GM12878 (cell line): ENCODE data around the gene ATRN. TPM values are rescaled to one million over a fixed set of nuclear protein-coding genes. Genes with fewer than 3 reads are reported as not detected.

Source experiments
- ATAC-seq: fragments of 200-7000 bp; cut with Tn5 transposase; 3 replicates; pipeline ENCODE4 v1.9.1; 2020; ENCODE audit warnings: mild to moderate bottlenecking, moderate library complexity
- BruUV-seq: library from RNA; stranded (reverse); fragments of 400-500 nt; replicated peaks from 2 replicates; lab custom pipeline; 2021; lab: Mats Ljungman, UMichigan
- CTCF ChIA-PET: fragments of 300-600 bp; sonication (Branson Sonifier 250); formaldehyde crosslinking; extraction: SDS; loops from one replicate; lab custom pipeline; 2021; ENCODE audit warnings: inconsistent platforms; lab: Yijun Ruan, JAX
- POLR2A ChIA-PET: fragments of 350-600 bp; formaldehyde crosslinking; extraction: SDS; loops from one replicate; lab custom pipeline; 2021; ENCODE audit warnings: inconsistent platforms; lab: Charles Lee
- RAD21 ChIA-PET: fragments of 300-600 bp; sonication (Branson Sonifier 250); formaldehyde crosslinking; loops from one replicate; lab custom pipeline; 2023; ENCODE audit warnings: antibody characterized with exemption; ENCODE audit not compliant: unreplicated experiment; lab: Charles Lee
- SMC1A ChIA-PET: fragments of 300-600 bp; sonication (Branson Sonifier 250); formaldehyde crosslinking; loops from one replicate; lab custom pipeline; 2023; ENCODE audit not compliant: unreplicated experiment, uncharacterized antibody; lab: Charles Lee
- DNase-seq: peaks from one replicate; pipeline ENCODE4 v3.0.0-alpha.2; 2011; ENCODE audit warnings: low read depth, low spot score
- FAIRE-seq: peaks from 3 replicates; lab custom pipeline; 2011; peaks lifted over from hg19 to GRCh38; lab: Jason Lieb, UNC
- H2AFZ ChIP-seq: 2 replicates; pipeline ENCODE4 v1.6.0; 2011; ENCODE audit warnings: low read depth, low read length, control low read depth; ENCODE audit not compliant: control insufficient read depth
- H3K27ac ChIP-seq: 2 replicates; pipeline ENCODE4 v1.5.1; 2011; ENCODE audit warnings: control low read depth; ENCODE audit not compliant: control insufficient read depth, insufficient read depth
- H3K27me3 ChIP-seq, 2 experiments: replicated peaks in 1 of 2; 2 replicates each; pipeline versions ENCODE4 v1.6.0 to v1.6.1; 2011; ENCODE audit warnings: low read length in 1 of 2; ENCODE audit not compliant: control insufficient read depth in 2 of 2, insufficient read depth in 2 of 2
- H3K36me3 ChIP-seq, 2 experiments: 2 replicates each; pipeline ENCODE4 v1.5.1; 2011; ENCODE audit warnings: low read length in 1 of 2; ENCODE audit not compliant: control insufficient read depth in 2 of 2, insufficient read depth in 2 of 2
- H3K4me1 ChIP-seq: 2 replicates; pipeline ENCODE4 v1.6.1; 2011; ENCODE audit warnings: mild to moderate bottlenecking, low read length, moderate library complexity, mixed read lengths; ENCODE audit not compliant: control insufficient read depth, insufficient read depth
- H3K4me2 ChIP-seq: 2 replicates; pipeline ENCODE4 v1.6.0; 2011; ENCODE audit warnings: control low read depth; ENCODE audit not compliant: control insufficient read depth, insufficient read depth
- H3K4me3 ChIP-seq: fragments of 200-600 bp; sonication (generic); 2 replicates; pipeline ENCODE4 v1.5.1; 2016
- H3K79me2 ChIP-seq: 2 replicates; pipeline ENCODE4 v1.6.0; 2011; ENCODE audit warnings: low read length; ENCODE audit not compliant: control insufficient read depth, insufficient read depth
- H3K9ac ChIP-seq: 2 replicates; pipeline ENCODE4 v1.8.0; 2011; ENCODE audit warnings: low read length, control low read depth, mixed read lengths; ENCODE audit not compliant: control insufficient read depth, insufficient read depth
- H3K9me3 ChIP-seq: replicated peaks from 3 replicates; pipeline ENCODE4 v1.5.1; 2011; ENCODE audit warnings: mild to moderate bottlenecking, low read length; ENCODE audit not compliant: control insufficient read depth, insufficient read depth
- H4K20me1 ChIP-seq: 2 replicates; pipeline ENCODE4 v1.6.0; 2011; ENCODE audit not compliant: control insufficient read depth, insufficient read depth
- BCL11A ChIP-seq: IDR thresholded peaks from 2 replicates; pipeline ENCODE4 v1.6.1; 2011; ENCODE audit warnings: low read depth, low read length
- CREB1 ChIP-seq: IDR thresholded peaks from 2 replicates; pipeline ENCODE4 v1.6.1; 2012; ENCODE audit warnings: low read depth, mild to moderate bottlenecking, inconsistent platforms
- CREM ChIP-seq: IDR thresholded peaks from 2 replicates; pipeline ENCODE4 v1.6.1; 2014; ENCODE audit warnings: antibody characterized with exemption, low read depth
- SMAD5 ChIP-seq: IDR thresholded peaks from 2 replicates; pipeline ENCODE4 v1.6.1; 2016; ENCODE audit warnings: antibody characterized with exemption, low read depth
- SP1 ChIP-seq: IDR thresholded peaks from one replicate; pipeline ENCODE4 v1.6.1; 2011; ENCODE audit warnings: low read depth, low read length
- STAT1 ChIP-seq: fragments of 450-650 bp; conservative IDR thresholded peaks from 2 replicates; pipeline ENCODE4 v1.6.1; 2014; ENCODE audit warnings: antibody characterized with exemption, mild to moderate bottlenecking
- WGBS: methylation state at CpG from one replicate; pipeline ENCODE4 v1.1.6; 2016; ENCODE audit warnings: low lambda C conversion rate; ENCODE audit not compliant: insufficient replicate concordance, insufficient coverage; ENCODE audit errors: missing lambda C conversion rate; 5-methylcytosine and 5-hydroxymethylcytosine counted together
- in situ Hi-C: fragments of 300-500 bp; cut with MboI; formaldehyde crosslinking; loops from 9 replicates; pipeline ENCODE4 v1.14.3; 2018; ENCODE audit warnings: mixed read lengths
- intact Hi-C: fragments of 100-400 bp; cut with micrococcal nuclease; formaldehyde crosslinking; loops from one replicate; pipeline ENCODE4 v1.14.2; 2022; ENCODE audit not compliant: unreplicated experiment
- polyA plus RNA-seq, 11 experiments: library from polyadenylated mRNA; depleted of rRNA in 4 of 11; unstranded in 6 of 11; stranded (reverse) in 5 of 11; fragments of >200 nt; fragmentation: Nextera tagmentation in 4 of 11; fragmentation: Illumina TruSeq in 1 of 11; extraction: Ambion mirVana in 4 of 11; extraction: Trizol in 1 of 11; gene quantifications; 1 replicate in 1 of 11; 2 replicates in 10 of 11; pipeline versions ENCODE4 v1.2.1 to v1.2.3, GENCODE V29; 2011 to 2016; ENCODE audit warnings: inconsistent platforms in 2 of 11, missing spikeins in 2 of 11, low read depth in 1 of 11
- total RNA-seq, 4 experiments: library from RNA; depleted of rRNA in 3 of 4; stranded (reverse); fragments of >200 nt in 3 of 4; fragmentation: Illumina TruSeq in 1 of 4; extraction: Trizol in 1 of 4; gene quantifications; 2 replicates each; pipeline versions ENCODE4 v1.2.1 to v1.2.3, GENCODE V29; 2013 to 2021
- TF ChIP-seq, protein P1 (sequence below): fragments of 450-650 bp; IDR thresholded peaks from 2 replicates; pipeline ENCODE4 v1.6.1; 2017; ENCODE audit warnings: mild to moderate bottlenecking, moderate library complexity
- TF ChIP-seq, protein P2 (sequence below): IDR thresholded peaks from 2 replicates; pipeline ENCODE4 v1.6.1; 2012; ENCODE audit warnings: improper control_type of control experiment, low read depth, low read length; ENCODE audit not compliant: insufficient replicate concordance

The ATRN gene
- total and polyA plus RNA-seq, 10 of the 15 experiments (the other 5 are each of a cell fraction or from before 2014, with no cell fraction given): 0.71 to 11.6 (median 6.9) TPM

- ChIA-PET CTCF (no interaction called here), POLR2A (no interaction called here), RAD21 (no interaction called here), SMC1A (no interaction called here)
- Histone ChIP-seq H3K27ac (no peak overlapping the region), H3K4me1 (no peaks in the 10 kb centered on the region), H3K36me3 (no peaks in the 10 kb centered on the region), H3K27me3 (no peaks in the 10 kb centered on the region; a peak in 1 of 4 replicates), H3K79me2 (no peaks in the 10 kb centered on the region), H2AFZ (no peak overlapping the region), H3K9me3 (peaks cover 1% of the 10 kb centered on the region; the same call in 1 of the 3 replicates), H3K4me3 (no peak overlapping the region), H4K20me1 (no peaks in the 10 kb centered on the region), H3K4me2 (no peak overlapping the region), H3K9ac (no peak overlapping the region)
- TF ChIP-seq SP1 (no peak), SMAD5 (no peak), BCL11A (no peak), CREM (no peak), CREB1 (no peak), STAT1 (no peak)
- TF ChIP-seq, protein P1, sequence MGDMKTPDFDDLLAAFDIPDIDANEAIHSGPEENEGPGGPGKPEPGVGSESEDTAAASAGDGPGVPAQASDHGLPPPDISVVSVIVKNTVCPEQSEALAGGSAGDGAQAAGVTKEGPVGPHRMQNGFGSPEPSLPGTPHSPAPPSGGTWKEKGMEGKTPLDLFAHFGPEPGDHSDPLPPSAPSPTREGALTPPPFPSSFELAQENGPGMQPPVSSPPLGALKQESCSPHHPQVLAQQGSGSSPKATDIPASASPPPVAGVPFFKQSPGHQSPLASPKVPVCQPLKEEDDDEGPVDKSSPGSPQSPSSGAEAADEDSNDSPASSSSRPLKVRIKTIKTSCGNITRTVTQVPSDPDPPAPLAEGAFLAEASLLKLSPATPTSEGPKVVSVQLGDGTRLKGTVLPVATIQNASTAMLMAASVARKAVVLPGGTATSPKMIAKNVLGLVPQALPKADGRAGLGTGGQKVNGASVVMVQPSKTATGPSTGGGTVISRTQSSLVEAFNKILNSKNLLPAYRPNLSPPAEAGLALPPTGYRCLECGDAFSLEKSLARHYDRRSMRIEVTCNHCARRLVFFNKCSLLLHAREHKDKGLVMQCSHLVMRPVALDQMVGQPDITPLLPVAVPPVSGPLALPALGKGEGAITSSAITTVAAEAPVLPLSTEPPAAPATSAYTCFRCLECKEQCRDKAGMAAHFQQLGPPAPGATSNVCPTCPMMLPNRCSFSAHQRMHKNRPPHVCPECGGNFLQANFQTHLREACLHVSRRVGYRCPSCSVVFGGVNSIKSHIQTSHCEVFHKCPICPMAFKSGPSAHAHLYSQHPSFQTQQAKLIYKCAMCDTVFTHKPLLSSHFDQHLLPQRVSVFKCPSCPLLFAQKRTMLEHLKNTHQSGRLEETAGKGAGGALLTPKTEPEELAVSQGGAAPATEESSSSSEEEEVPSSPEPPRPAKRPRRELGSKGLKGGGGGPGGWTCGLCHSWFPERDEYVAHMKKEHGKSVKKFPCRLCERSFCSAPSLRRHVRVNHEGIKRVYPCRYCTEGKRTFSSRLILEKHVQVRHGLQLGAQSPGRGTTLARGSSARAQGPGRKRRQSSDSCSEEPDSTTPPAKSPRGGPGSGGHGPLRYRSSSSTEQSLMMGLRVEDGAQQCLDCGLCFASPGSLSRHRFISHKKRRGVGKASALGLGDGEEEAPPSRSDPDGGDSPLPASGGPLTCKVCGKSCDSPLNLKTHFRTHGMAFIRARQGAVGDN: no peak
- TF ChIP-seq, protein P2, sequence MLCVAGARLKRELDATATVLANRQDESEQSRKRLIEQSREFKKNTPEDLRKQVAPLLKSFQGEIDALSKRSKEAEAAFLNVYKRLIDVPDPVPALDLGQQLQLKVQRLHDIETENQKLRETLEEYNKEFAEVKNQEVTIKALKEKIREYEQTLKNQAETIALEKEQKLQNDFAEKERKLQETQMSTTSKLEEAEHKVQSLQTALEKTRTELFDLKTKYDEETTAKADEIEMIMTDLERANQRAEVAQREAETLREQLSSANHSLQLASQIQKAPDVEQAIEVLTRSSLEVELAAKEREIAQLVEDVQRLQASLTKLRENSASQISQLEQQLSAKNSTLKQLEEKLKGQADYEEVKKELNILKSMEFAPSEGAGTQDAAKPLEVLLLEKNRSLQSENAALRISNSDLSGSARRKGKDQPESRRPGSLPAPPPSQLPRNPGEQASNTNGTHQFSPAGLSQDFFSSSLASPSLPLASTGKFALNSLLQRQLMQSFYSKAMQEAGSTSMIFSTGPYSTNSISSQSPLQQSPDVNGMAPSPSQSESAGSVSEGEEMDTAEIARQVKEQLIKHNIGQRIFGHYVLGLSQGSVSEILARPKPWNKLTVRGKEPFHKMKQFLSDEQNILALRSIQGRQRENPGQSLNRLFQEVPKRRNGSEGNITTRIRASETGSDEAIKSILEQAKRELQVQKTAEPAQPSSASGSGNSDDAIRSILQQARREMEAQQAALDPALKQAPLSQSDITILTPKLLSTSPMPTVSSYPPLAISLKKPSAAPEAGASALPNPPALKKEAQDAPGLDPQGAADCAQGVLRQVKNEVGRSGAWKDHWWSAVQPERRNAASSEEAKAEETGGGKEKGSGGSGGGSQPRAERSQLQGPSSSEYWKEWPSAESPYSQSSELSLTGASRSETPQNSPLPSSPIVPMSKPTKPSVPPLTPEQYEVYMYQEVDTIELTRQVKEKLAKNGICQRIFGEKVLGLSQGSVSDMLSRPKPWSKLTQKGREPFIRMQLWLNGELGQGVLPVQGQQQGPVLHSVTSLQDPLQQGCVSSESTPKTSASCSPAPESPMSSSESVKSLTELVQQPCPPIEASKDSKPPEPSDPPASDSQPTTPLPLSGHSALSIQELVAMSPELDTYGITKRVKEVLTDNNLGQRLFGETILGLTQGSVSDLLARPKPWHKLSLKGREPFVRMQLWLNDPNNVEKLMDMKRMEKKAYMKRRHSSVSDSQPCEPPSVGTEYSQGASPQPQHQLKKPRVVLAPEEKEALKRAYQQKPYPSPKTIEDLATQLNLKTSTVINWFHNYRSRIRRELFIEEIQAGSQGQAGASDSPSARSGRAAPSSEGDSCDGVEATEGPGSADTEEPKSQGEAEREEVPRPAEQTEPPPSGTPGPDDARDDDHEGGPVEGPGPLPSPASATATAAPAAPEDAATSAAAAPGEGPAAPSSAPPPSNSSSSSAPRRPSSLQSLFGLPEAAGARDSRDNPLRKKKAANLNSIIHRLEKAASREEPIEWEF: no peak
- DNase-seq: no peak
- no TSS peak for BruUV-seq
- in situ Hi-C loops (no loop called here), intact Hi-C loops (no loop called here)
- no peak for ATAC-seq
- 43% methylated on average over 9 of the region's 9 CpGs for WGBS
- no peak for FAIRE-seq
Measured at GRCh38 chr20:3691897-3692296, 221.1 kb downstream of the ATRN start.
